Measurements from ENCODE around the gene XIAP. TPM values are rescaled to one million over a fixed set of nuclear protein-coding genes. Genes with fewer than 3 reads are reported as not detected.
A peak's percentile ranks its signal among the peaks of the same experiment; 100 is the strongest.

XIAP gene
- total and polyA plus RNA-seq, 9 of the 15 experiments (the other 6 are each of a cell fraction or from before 2014, with no cell fraction given): 5.7 to 40.5 (median 19.8) TPM

DNA sequence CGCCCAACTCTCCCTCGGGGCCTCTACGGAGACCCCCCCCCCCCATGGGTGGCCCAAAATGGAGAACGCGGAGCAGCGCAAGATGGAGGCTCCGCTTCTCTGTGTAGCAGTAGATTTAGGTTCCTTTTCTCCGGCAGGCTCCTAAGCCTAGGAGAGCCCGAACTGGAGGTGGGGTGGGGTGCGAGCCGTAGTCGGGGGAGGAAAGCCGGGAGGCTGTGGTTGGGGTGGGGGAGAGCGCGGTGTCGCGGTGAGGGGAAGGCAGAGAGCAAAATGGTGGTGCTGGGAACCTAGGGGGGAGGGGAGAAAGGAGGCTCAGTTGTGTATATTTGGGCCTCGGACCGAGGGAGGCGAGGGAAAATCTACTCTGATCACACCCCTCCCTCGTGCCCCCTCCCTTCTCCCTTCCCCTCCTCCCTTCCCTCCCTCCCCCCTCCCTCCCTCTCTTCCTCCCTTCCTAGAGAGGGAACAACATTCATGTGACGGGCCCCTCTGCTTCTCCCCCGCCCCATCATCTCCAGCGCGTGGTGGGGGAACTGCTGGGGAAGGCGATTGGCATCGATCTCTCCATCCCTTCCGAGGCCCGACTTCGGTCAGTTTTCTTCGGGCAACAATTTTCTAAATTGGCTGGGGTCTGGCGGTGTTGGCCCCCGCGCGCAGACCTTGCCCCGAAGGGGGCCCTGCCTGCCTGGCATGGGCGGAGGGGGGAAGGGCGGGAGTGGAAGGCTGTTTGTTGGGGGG, 101.6 kb downstream of the XIAP start, which contains the start of gene STAG2 (continued):
- TF ChIP-seq EGR1 (conservative IDR thresholded peaks at IDR 0.05) (peak; percentile 29; the same call in 1 of the 2 replicates), HMGN3 (IDR thresholded peaks at IDR 0.05; ENCODE audit: borderline replicate concordance, extremely low read depth, insufficient read length, low read depth, low read length) (peak; percentile 29), HEY1 (CRISPR knock-in tag; IDR thresholded peaks at IDR 0.05; ENCODE audit: borderline replicate concordance) (no peak), POLR2H (tag; IDR thresholded peaks at IDR 0.05; ENCODE audit: low read depth) (peak; percentile 42), CHD4 (IDR thresholded peaks at IDR 0.05; ENCODE audit: insufficient read depth, insufficient replicate concordance, low read depth, low read length, poor library complexity, severe bottlenecking) (no peak), ZNF699 (CRISPR knock-in tag; IDR thresholded peaks at IDR 0.05; ENCODE audit: insufficient replicate concordance) (no peak), CC2D1A (IDR thresholded peaks at IDR 0.05) (no peak), RHOXF2B (CRISPR knock-in tag; conservative IDR thresholded peaks at IDR 0.05) (no peak), L3MBTL2 (IDR thresholded peaks at IDR 0.05) (peak; percentile 41; the same call in 1 of the 2 replicates), ELF2 (CRISPR knock-in tag; IDR thresholded peaks at IDR 0.05) (no peak), GTF2E2 (tag; IDR thresholded peaks at IDR 0.05) (0 out of 2 replicates have a peak, but pooled peaks have one; percentile 13), ZNF23 (CRISPR knock-in tag; IDR thresholded peaks at IDR 0.05) (no peak), ZNF143 (CRISPR knock-in tag; IDR thresholded peaks at IDR 0.05) (no peak)
- TF ChIP-seq, protein P1, sequence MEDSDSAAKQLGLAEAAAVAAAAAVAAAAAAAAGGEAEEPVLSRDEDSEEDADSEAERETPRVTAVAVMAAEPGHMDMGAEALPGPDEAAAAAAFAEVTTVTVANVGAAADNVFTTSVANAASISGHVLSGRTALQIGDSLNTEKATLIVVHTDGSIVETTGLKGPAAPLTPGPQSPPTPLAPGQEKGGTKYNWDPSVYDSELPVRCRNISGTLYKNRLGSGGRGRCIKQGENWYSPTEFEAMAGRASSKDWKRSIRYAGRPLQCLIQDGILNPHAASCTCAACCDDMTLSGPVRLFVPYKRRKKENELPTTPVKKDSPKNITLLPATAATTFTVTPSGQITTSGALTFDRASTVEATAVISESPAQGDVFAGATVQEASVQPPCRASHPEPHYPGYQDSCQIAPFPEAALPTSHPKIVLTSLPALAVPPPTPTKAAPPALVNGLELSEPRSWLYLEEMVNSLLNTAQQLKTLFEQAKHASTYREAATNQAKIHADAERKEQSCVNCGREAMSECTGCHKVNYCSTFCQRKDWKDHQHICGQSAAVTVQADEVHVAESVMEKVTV (CRISPR knock-in tag; IDR thresholded peaks at IDR 0.05): 0 out of 2 replicates have a peak, but pooled peaks have one; percentile 14
- TF ChIP-seq, protein P2, sequence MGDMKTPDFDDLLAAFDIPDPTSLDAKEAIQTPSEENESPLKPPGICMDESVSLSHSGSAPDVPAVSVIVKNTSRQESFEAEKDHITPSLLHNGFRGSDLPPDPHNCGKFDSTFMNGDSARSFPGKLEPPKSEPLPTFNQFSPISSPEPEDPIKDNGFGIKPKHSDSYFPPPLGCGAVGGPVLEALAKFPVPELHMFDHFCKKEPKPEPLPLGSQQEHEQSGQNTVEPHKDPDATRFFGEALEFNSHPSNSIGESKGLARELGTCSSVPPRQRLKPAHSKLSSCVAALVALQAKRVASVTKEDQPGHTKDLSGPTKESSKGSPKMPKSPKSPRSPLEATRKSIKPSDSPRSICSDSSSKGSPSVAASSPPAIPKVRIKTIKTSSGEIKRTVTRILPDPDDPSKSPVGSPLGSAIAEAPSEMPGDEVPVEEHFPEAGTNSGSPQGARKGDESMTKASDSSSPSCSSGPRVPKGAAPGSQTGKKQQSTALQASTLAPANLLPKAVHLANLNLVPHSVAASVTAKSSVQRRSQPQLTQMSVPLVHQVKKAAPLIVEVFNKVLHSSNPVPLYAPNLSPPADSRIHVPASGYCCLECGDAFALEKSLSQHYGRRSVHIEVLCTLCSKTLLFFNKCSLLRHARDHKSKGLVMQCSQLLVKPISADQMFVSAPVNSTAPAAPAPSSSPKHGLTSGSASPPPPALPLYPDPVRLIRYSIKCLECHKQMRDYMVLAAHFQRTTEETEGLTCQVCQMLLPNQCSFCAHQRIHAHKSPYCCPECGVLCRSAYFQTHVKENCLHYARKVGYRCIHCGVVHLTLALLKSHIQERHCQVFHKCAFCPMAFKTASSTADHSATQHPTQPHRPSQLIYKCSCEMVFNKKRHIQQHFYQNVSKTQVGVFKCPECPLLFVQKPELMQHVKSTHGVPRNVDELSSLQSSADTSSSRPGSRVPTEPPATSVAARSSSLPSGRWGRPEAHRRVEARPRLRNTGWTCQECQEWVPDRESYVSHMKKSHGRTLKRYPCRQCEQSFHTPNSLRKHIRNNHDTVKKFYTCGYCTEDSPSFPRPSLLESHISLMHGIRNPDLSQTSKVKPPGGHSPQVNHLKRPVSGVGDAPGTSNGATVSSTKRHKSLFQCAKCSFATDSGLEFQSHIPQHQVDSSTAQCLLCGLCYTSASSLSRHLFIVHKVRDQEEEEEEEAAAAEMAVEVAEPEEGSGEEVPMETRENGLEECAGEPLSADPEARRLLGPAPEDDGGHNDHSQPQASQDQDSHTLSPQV (IDR thresholded peaks at IDR 0.05): no peak
